ENCODE measurements around the gene THTPA. TPM values are rescaled to one million over a fixed set of nuclear protein-coding genes. Genes with fewer than 3 reads are reported as not detected.

THTPA gene
- 1 to 10 TPM; 6.5 to 7.4 TPM for total RNA-seq

- Mint-ChIP-seq H3K9me3 (no peaks in the 10 kb centered on the region), H3K36me3 (ENCODE audit: insufficient read depth in 2 of 2) (peaks cover 4 to 8% of the 10 kb centered on the region in 2 donors), H3K27me3 (ENCODE audit: low read depth) (no peaks in the 10 kb centered on the region), H3K4me3 (peak within 1 kb of the TSS; percentile 92 to 99), H3K27ac (peak within 1 kb of the TSS; percentile 95), H3K4me1 (ENCODE audit: low read depth) (peaks cover 54% of the 10 kb centered on the region)
- peak; percentile 90 to 95 for DNase-seq
- peak; percentile 84 for ATAC-seq (replicated peaks in 1 of 2)
Measured at GRCh38 chr14:23555882-23556699, at the start of gene THTPA. TSS of gene THTPA (plus strand) at chr14:23556271. CDS start at chr14:23556758, 487 bp downstream.

- Mint-ChIP-seq H3K4me1 (ENCODE audit: low read depth) (no peaks in the 10 kb centered on the region), H3K4me3 (peak overlapping the region; percentile 39 to 70), H3K27me3 (ENCODE audit: low read depth) (no peaks in the 10 kb centered on the region), H3K27ac (no peak overlapping the region), H3K9me3 (no peaks in the 10 kb centered on the region), H3K36me3 (ENCODE audit: insufficient read depth in 2 of 2) (no peaks in the 10 kb centered on the region)
- peak in 1 of 2 donors; percentile 26 for ATAC-seq (replicated peaks in 1 of 2)
- DNase-seq: peak; percentile 7 to 8
Measured at GRCh38 chr14:23512156-23512555, 43.9 kb upstream of the THTPA start.

- peak overlapping the region in 1 of 2 donors; percentile 52 for H3K4me3 Mint-ChIP-seq
- no peak for DNase-seq
- no peaks in the 10 kb centered on the region for H3K36me3 Mint-ChIP-seq (ENCODE audit: insufficient read depth in 2 of 2)
- no peaks in the 10 kb centered on the region for H3K4me1 Mint-ChIP-seq (ENCODE audit: low read depth)
- ATAC-seq (replicated peaks in 1 of 2): no peak
- H3K9me3 Mint-ChIP-seq: no peaks in the 10 kb centered on the region
- no peak overlapping the region for H3K27ac Mint-ChIP-seq
- H3K27me3 Mint-ChIP-seq (ENCODE audit: low read depth): no peaks in the 10 kb centered on the region
Measured at GRCh38 chr14:23513005-23513817, 42.9 kb upstream of the THTPA start.

- Mint-ChIP-seq H3K27ac (no peak overlapping the region), H3K4me1 (ENCODE audit: low read depth) (no peaks in the 10 kb centered on the region)
- no peak for ATAC-seq (replicated peaks in 1 of 2)
Measured at GRCh38 chr14:23513818-23514643, 42.0 kb upstream of the THTPA start.

GRCh38 chr14:23514644-23514957 lies 41.5 kb upstream of the THTPA start:
- DNase-seq (no peak), ATAC-seq (replicated peaks in 1 of 2) (no peak)
- no peaks in the 10 kb centered on the region for H3K9me3 Mint-ChIP-seq
- H3K27me3 Mint-ChIP-seq (ENCODE audit: low read depth): no peaks in the 10 kb centered on the region
- H3K27ac Mint-ChIP-seq: no peak overlapping the region
- H3K36me3 Mint-ChIP-seq (ENCODE audit: insufficient read depth in 2 of 2): no peaks in the 10 kb centered on the region
- H3K4me1 Mint-ChIP-seq (ENCODE audit: low read depth): no peaks in the 10 kb centered on the region
- H3K4me3 Mint-ChIP-seq: no peak overlapping the region

More at GRCh38 chr14:23513818-23514643, 42.0 kb upstream of the THTPA start:
- H3K36me3 Mint-ChIP-seq (ENCODE audit: insufficient read depth in 2 of 2): no peaks in the 10 kb centered on the region
- no peak overlapping the region for H3K4me3 Mint-ChIP-seq
- no peaks in the 10 kb centered on the region for H3K9me3 Mint-ChIP-seq
- DNase-seq: no peak
- H3K27me3 Mint-ChIP-seq (ENCODE audit: low read depth): no peaks in the 10 kb centered on the region

- Mint-ChIP-seq H3K4me3 (no peak overlapping the region), H3K4me1 (ENCODE audit: low read depth) (no peaks in the 10 kb centered on the region), H3K9me3 (no peaks in the 10 kb centered on the region), H3K27me3 (ENCODE audit: low read depth) (no peaks in the 10 kb centered on the region), H3K27ac (no peak overlapping the region), H3K36me3 (ENCODE audit: insufficient read depth in 2 of 2) (no peaks in the 10 kb centered on the region)
- ATAC-seq (replicated peaks in 1 of 2): no peak
- DNase-seq: no peak
Measured at GRCh38 chr14:23517650-23518326, 38.3 kb upstream of the THTPA start.

- Mint-ChIP-seq H3K36me3 (ENCODE audit: insufficient read depth in 2 of 2) (no peaks in the 10 kb centered on the region), H3K27me3 (ENCODE audit: low read depth) (no peaks in the 10 kb centered on the region), H3K27ac (no peak overlapping the region), H3K4me1 (ENCODE audit: low read depth) (no peaks in the 10 kb centered on the region), H3K4me3 (no peak overlapping the region), H3K9me3 (no peaks in the 10 kb centered on the region)
- DNase-seq (no peak), ATAC-seq (replicated peaks in 1 of 2) (no peak)
Measured at GRCh38 chr14:23518709-23519108, 37.4 kb upstream of the THTPA start.

- H3K27ac Mint-ChIP-seq: no peak overlapping the region
- DNase-seq (no peak), ATAC-seq (replicated peaks in 1 of 2) (no peak)
- H3K4me3 Mint-ChIP-seq: no peak overlapping the region
- H3K27me3 Mint-ChIP-seq (ENCODE audit: low read depth): no peaks in the 10 kb centered on the region
- no peaks in the 10 kb centered on the region for H3K9me3 Mint-ChIP-seq
- H3K36me3 Mint-ChIP-seq (ENCODE audit: insufficient read depth in 2 of 2): no peaks in the 10 kb centered on the region
- H3K4me1 Mint-ChIP-seq (ENCODE audit: low read depth): no peaks in the 10 kb centered on the region
Measured at GRCh38 chr14:23520899-23521533, 35.1 kb upstream of the THTPA start.

- H3K9me3 Mint-ChIP-seq: no peaks in the 10 kb centered on the region
- no peaks in the 10 kb centered on the region for H3K27me3 Mint-ChIP-seq (ENCODE audit: low read depth)
- ATAC-seq (replicated peaks in 1 of 2) (no peak), DNase-seq (no peak)
- no peak overlapping the region for H3K4me3 Mint-ChIP-seq
- no peaks in the 10 kb centered on the region for H3K4me1 Mint-ChIP-seq (ENCODE audit: low read depth)
- H3K27ac Mint-ChIP-seq: no peak overlapping the region
- no peaks in the 10 kb centered on the region for H3K36me3 Mint-ChIP-seq (ENCODE audit: insufficient read depth in 2 of 2)
Measured at GRCh38 chr14:23521785-23522640, 34.1 kb upstream of the THTPA start.

GRCh38 chr14:23522643-23523198 lies 33.4 kb upstream of the THTPA start:
- DNase-seq: no peak
- no peaks in the 10 kb centered on the region for H3K4me1 Mint-ChIP-seq (ENCODE audit: low read depth)
- no peak overlapping the region for H3K4me3 Mint-ChIP-seq
- no peaks in the 10 kb centered on the region for H3K36me3 Mint-ChIP-seq (ENCODE audit: insufficient read depth in 2 of 2)
- no peak overlapping the region for H3K27ac Mint-ChIP-seq
- H3K27me3 Mint-ChIP-seq (ENCODE audit: low read depth): no peaks in the 10 kb centered on the region
- H3K9me3 Mint-ChIP-seq: no peaks in the 10 kb centered on the region
- ATAC-seq (replicated peaks in 1 of 2): no peak

GRCh38 chr14:23523229-23524016 lies 32.6 kb upstream of the THTPA start:
- H3K27ac Mint-ChIP-seq: no peak overlapping the region

More at GRCh38 chr14:23523229-23524016, 32.6 kb upstream of the THTPA start:
- Mint-ChIP-seq H3K27me3 (ENCODE audit: low read depth) (no peaks in the 10 kb centered on the region), H3K4me3 (no peak overlapping the region), H3K4me1 (ENCODE audit: low read depth) (no peaks in the 10 kb centered on the region), H3K36me3 (ENCODE audit: insufficient read depth in 2 of 2) (no peaks in the 10 kb centered on the region), H3K9me3 (no peaks in the 10 kb centered on the region)
- ATAC-seq (replicated peaks in 1 of 2) (no peak), DNase-seq (no peak)
